HFFc6 (cell line): ENCODE data around the gene NUMB. TPM values are rescaled to one million over a fixed set of nuclear protein-coding genes. Genes with fewer than 3 reads are reported as not detected.

ENCODE experiments used
- DNase-seq: peaks from one replicate; pipeline ENCODE4 v3.0.0-alpha.2; 2018
- H3K27ac Mint-ChIP-seq: 2 replicates; pipeline ENCODE4 v1.8.0; 2020; ENCODE audit warnings: mild to moderate bottlenecking, mixed read lengths
- H3K27me3 Mint-ChIP-seq: 2 replicates; pipeline ENCODE4 v1.8.0; 2021; ENCODE audit warnings: mild to moderate bottlenecking, moderate library complexity, mixed read lengths; ENCODE audit not compliant: insufficient read depth
- H3K36me3 Mint-ChIP-seq: 2 replicates; pipeline ENCODE4 v1.8.0; 2021; ENCODE audit warnings: low read depth, mixed read lengths
- H3K4me1 Mint-ChIP-seq: 2 replicates; pipeline ENCODE4 v1.8.0; 2020; ENCODE audit warnings: low read depth, mixed read lengths
- H3K4me3 Mint-ChIP-seq: 2 replicates; pipeline ENCODE4 v1.8.0; 2020; ENCODE audit warnings: mild to moderate bottlenecking, moderate library complexity, mixed read lengths
- H3K9me3 Mint-ChIP-seq: 2 replicates; pipeline ENCODE4 v1.8.0; 2020; ENCODE audit warnings: mild to moderate bottlenecking, mixed read lengths
- total RNA-seq, 6 experiments: library from RNA; stranded (reverse); fragmentation: NEBNext Ultra II Directional; extraction: Animal tissue kit (Norgen Biotek cat#: 25700); gene quantifications; 2 replicates in 1 of 6; 3 replicates in 5 of 6; pipeline ENCODE4 v1.2.3, GENCODE V29; 2021
- TF ChIP-seq, protein P1 (sequence below): fragments of 200-600 bp; sonication (generic); IDR thresholded peaks from 2 replicates; pipeline ENCODE4 v1.5.0; 2021; ENCODE audit warnings: antibody characterized with exemption, mild to moderate bottlenecking

NUMB gene
- total RNA-seq, 6 experiments from 2014 or later = 60.1 to 80.8 (median 71.4) TPM

- H3K4me3 Mint-ChIP-seq = no peak overlapping the region
- H3K27me3 Mint-ChIP-seq = no peaks in the 10 kb centered on the region
- H3K36me3 Mint-ChIP-seq = no peaks in the 10 kb centered on the region
- H3K9me3 Mint-ChIP-seq = no peaks in the 10 kb centered on the region
- no peak for DNase-seq
- TF ChIP-seq, protein P1, sequence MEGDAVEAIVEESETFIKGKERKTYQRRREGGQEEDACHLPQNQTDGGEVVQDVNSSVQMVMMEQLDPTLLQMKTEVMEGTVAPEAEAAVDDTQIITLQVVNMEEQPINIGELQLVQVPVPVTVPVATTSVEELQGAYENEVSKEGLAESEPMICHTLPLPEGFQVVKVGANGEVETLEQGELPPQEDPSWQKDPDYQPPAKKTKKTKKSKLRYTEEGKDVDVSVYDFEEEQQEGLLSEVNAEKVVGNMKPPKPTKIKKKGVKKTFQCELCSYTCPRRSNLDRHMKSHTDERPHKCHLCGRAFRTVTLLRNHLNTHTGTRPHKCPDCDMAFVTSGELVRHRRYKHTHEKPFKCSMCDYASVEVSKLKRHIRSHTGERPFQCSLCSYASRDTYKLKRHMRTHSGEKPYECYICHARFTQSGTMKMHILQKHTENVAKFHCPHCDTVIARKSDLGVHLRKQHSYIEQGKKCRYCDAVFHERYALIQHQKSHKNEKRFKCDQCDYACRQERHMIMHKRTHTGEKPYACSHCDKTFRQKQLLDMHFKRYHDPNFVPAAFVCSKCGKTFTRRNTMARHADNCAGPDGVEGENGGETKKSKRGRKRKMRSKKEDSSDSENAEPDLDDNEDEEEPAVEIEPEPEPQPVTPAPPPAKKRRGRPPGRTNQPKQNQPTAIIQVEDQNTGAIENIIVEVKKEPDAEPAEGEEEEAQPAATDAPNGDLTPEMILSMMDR = no peak
- H3K4me1 Mint-ChIP-seq = peaks cover 17% of the 10 kb centered on the region; the same call in 1 of the 2 replicates
- no peak overlapping the region for H3K27ac Mint-ChIP-seq
These were observed 14.6 kb downstream of the NUMB start for GRCh38 chr14:73443758-73444157.

DNA sequence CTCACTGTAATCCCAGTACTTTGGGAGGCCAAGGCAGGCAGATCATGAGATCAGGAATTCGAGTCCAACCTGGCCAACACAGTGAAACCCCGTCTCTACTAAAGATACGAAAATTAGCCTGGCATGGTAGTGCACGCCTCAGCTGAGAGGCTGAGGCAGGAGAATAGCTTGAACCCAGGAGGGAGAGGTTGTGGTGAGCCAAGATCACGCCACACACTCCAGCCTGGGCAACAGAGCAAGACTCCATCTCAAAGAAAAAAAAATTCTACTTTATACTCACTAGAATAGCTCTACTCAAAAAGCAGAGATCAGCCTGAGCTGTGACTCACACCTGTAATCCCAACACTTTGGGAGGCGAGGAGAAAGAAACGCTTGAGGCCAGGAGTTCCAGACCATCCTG, 17.1 kb downstream of the NUMB start:
- no peak overlapping the region for H3K27ac Mint-ChIP-seq
- H3K9me3 Mint-ChIP-seq = no peaks in the 10 kb centered on the region

GRCh38 chr14:73438993-73439392, 19.4 kb downstream of the NUMB start:
- no peaks in the 10 kb centered on the region for H3K36me3 Mint-ChIP-seq
- H3K4me1 Mint-ChIP-seq = peaks cover 17% of the 10 kb centered on the region

More for the DNA sequence above, 17.1 kb downstream of the NUMB start:
- TF ChIP-seq, protein P1 = no peak
- H3K4me3 Mint-ChIP-seq = no peak overlapping the region
- DNase-seq = no peak
- H3K27me3 Mint-ChIP-seq = no peaks in the 10 kb centered on the region
- peaks cover 23% of the 10 kb centered on the region for H3K4me1 Mint-ChIP-seq
- H3K36me3 Mint-ChIP-seq = no peaks in the 10 kb centered on the region

GRCh38 chr14:73437206-73437605, 21.1 kb downstream of the NUMB start:
- TF ChIP-seq, protein P1 = no peak
- H3K27me3 Mint-ChIP-seq = no peaks in the 10 kb centered on the region; the same call in 1 of the 2 replicates
- no peaks in the 10 kb centered on the region for H3K9me3 Mint-ChIP-seq
- no peaks in the 10 kb centered on the region for H3K36me3 Mint-ChIP-seq
- no peak overlapping the region for H3K27ac Mint-ChIP-seq
- no peak overlapping the region for H3K4me3 Mint-ChIP-seq
- H3K4me1 Mint-ChIP-seq = peaks cover 17% of the 10 kb centered on the region
- no peak for DNase-seq

More at GRCh38 chr14:73438993-73439392, 19.4 kb downstream of the NUMB start:
- no peak for DNase-seq
- Mint-ChIP-seq H3K9me3 (no peaks in the 10 kb centered on the region), H3K4me3 (no peak overlapping the region), H3K27ac (no peak overlapping the region), H3K27me3 (no peaks in the 10 kb centered on the region; the same call in 1 of the 2 replicates)
- TF ChIP-seq, protein P1 = no peak

- Mint-ChIP-seq H3K27me3 (no peaks in the 10 kb centered on the region; the same call in 1 of the 2 replicates), H3K4me3 (no peak overlapping the region), H3K27ac (no peak overlapping the region), H3K36me3 (no peaks in the 10 kb centered on the region; the same call in 1 of the 2 replicates), H3K4me1 (peaks cover 15% of the 10 kb centered on the region), H3K9me3 (no peaks in the 10 kb centered on the region)
- TF ChIP-seq, protein P1 = no peak
- no peak for DNase-seq
These were observed 26.2 kb downstream of the NUMB start for GRCh38 chr14:73432124-73432523.
